HG03196 (cell line): Measurements from ENCODE around the gene SLC38A9.

ENCODE experiments used
- ATAC-seq: cut with Tn5 transposase; IDR thresholded peaks from one replicate; pipeline ENCODE4 v1.9.1; 2021; ENCODE audit not compliant: unreplicated experiment

The SLC38A9 gene

GRCh38 chr5:55584398-55585205 lies 127.5 kb downstream of the SLC38A9 start:
- ATAC-seq: no peak

- no peak for ATAC-seq
Observed at GRCh38 chr5:55583578-55583977, 128.5 kb downstream of the SLC38A9 start.

DNA sequence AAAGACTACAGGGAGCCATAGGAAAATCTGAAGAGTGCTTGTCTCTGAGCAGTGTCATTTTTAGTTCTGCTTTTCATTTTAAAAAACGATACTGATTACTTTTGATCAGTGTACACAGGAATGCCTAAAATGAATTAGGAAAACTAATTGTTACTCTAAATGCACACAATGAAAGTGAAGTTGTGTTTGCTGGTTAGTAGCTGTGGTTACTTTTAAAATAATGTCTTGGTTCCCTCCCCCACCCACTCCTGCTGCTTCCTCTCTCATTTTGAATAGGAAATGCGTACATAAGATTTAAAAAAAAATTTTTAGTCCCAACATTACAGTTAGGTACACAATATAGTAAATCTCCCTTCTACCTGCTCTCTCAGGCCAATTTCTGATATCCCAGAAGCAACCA lies 129.9 kb downstream of the SLC38A9 start:
- ATAC-seq: no peak

- no peak for ATAC-seq
Observed at GRCh38 chr5:55580042-55580441, 132.1 kb downstream of the SLC38A9 start.

GRCh38 chr5:55578771-55579170 lies 133.4 kb downstream of the SLC38A9 start:
- no peak for ATAC-seq

DNA sequence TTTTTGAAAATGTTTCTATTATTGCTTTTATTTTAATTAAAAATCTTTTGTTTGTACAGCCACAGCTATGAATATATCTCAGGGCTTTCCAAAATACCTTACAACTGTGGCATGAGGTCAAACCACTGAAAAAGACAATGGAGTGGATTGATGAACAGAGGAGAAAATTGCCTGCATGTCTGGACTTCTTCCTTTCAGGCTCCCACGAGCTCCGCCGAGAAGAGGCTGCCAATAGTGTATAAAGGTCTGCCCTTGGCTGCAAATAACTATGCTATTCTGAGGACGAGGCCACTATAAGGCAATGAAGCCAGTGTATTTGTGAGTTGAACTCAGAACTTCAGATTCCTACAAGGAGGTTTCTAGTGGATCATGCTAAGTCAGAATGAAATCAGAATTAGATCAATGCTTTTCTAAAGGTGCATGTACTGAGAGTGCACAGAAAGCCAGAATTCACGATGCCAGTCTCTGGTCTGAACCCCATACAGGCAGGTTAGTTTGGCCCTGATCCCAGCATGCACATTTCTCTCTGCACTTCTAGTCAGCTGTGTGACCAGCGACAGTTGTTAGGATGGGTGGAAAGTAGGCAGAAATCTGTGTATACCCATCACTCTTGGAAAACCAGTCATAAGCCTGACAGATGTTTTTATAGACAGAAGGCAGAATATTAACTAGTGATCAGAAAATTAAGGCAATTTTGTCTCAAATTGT lies 134.6 kb downstream of the SLC38A9 start:
- ATAC-seq: no peak

- ATAC-seq: no peak
Observed at GRCh38 chr5:55576661-55577060, 135.5 kb downstream of the SLC38A9 start.
